Measurements from ENCODE around the gene NR3C2. TPM values are rescaled to one million over a fixed set of nuclear protein-coding genes. Genes with fewer than 3 reads are reported as not detected.

Gene NR3C2
- total RNA-seq, 4 donors from 2014 or later: 13.1 to 24.1 (median 14.6) TPM

- no peak for DNase-seq (ENCODE audit: low spot score in 2 of 2)
- 77 to 89% methylated on average over 4 of the region's 4 CpGs for WGBS, 2 donors
- Histone ChIP-seq H3K4me3 (no peak overlapping the region), H3K27ac (no peak overlapping the region), H3K9me3 (no peaks in the 10 kb centered on the region), H3K4me1 (peaks cover 0 to 25% (median 0%) of the 10 kb centered on the region in 4 donors), H3K36me3 (no peaks in the 10 kb centered on the region), H3K27me3 (no peaks in the 10 kb centered on the region)
- TF ChIP-seq EP300 (IDR thresholded peaks at IDR 0.05) (no peak), CTCF (IDR thresholded peaks at IDR 0.05) (no peak), POLR2A (IDR thresholded peaks at IDR 0.05) (no peak)
Observed at GRCh38 chr4:148289740-148290139, 152.5 kb downstream of the NR3C2 start.

- H3K27me3 ChIP-seq: no peaks in the 10 kb centered on the region
- TF ChIP-seq POLR2A (IDR thresholded peaks at IDR 0.05): no peak
- TF ChIP-seq EP300 (IDR thresholded peaks at IDR 0.05): no peak
- TF ChIP-seq CTCF (IDR thresholded peaks at IDR 0.05): no peak
- DNase-seq (ENCODE audit: low spot score in 2 of 2): no peak
- WGBS, 2 donors: 58 to 68% methylated on average over 3 of the region's 3 CpGs
- H3K4me1 ChIP-seq: peaks cover 0 to 38% (median under 1%) of the 10 kb centered on the region in 4 donors
- no peaks in the 10 kb centered on the region for H3K9me3 ChIP-seq
- no peak overlapping the region for H3K4me3 ChIP-seq
- H3K27ac ChIP-seq: no peak overlapping the region
- H3K36me3 ChIP-seq: no peaks in the 10 kb centered on the region
Observed at GRCh38 chr4:148288448-148288847, 153.8 kb downstream of the NR3C2 start.

- DNase-seq (ENCODE audit: low spot score in 2 of 2): no peak
- H3K36me3 ChIP-seq: no peaks in the 10 kb centered on the region
- no peaks in the 10 kb centered on the region for H3K27me3 ChIP-seq
- peaks cover 0 to 51% (median 9%) of the 10 kb centered on the region in 4 donors for H3K4me1 ChIP-seq
- H3K4me3 ChIP-seq: no peak overlapping the region
- H3K9me3 ChIP-seq: no peaks in the 10 kb centered on the region
- TF ChIP-seq CTCF (IDR thresholded peaks at IDR 0.05) (no peak), EP300 (IDR thresholded peaks at IDR 0.05) (no peak), POLR2A (IDR thresholded peaks at IDR 0.05) (no peak)
- no peak overlapping the region for H3K27ac ChIP-seq
- WGBS, 2 donors: 48 to 54% methylated on average over 1 of the region's 1 CpG
Observed at GRCh38 chr4:148287111-148287510, 155.1 kb downstream of the NR3C2 start.

GRCh38 chr4:148286012-148286411 is 156.2 kb downstream of the NR3C2 start:
- Histone ChIP-seq H3K9me3 (no peaks in the 10 kb centered on the region), H3K27me3 (no peaks in the 10 kb centered on the region), H3K4me3 (no peak overlapping the region), H3K4me1 (peaks cover 0 to 58% (median 9%) of the 10 kb centered on the region in 4 donors), H3K36me3 (no peaks in the 10 kb centered on the region), H3K27ac (no peak overlapping the region)
- TF ChIP-seq POLR2A (IDR thresholded peaks at IDR 0.05) (no peak), EP300 (IDR thresholded peaks at IDR 0.05) (no peak), CTCF (IDR thresholded peaks at IDR 0.05) (no peak)
- no peak for DNase-seq (ENCODE audit: low spot score in 2 of 2)

- DNase-seq (ENCODE audit: low spot score in 2 of 2): no peak
- TF ChIP-seq POLR2A (IDR thresholded peaks at IDR 0.05): no peak
- no peak for TF ChIP-seq EP300 (IDR thresholded peaks at IDR 0.05)
- TF ChIP-seq CTCF (IDR thresholded peaks at IDR 0.05): no peak
- WGBS, 2 donors: 57 to 58% methylated on average over 4 of the region's 4 CpGs
- Histone ChIP-seq H3K27ac (no peak overlapping the region), H3K27me3 (no peaks in the 10 kb centered on the region), H3K9me3 (no peaks in the 10 kb centered on the region), H3K36me3 (no peaks in the 10 kb centered on the region), H3K4me1 (peaks cover 0 to 57% (median 9%) of the 10 kb centered on the region in 4 donors), H3K4me3 (no peak overlapping the region)
Observed at GRCh38 chr4:148283665-148284064, 158.5 kb downstream of the NR3C2 start.

All from tibial nerve (tissue), 4 donors.